Right lobe of liver (tissue), 6 donors: Measurements from ENCODE around the gene POMC. TPM values are rescaled to one million over a fixed set of nuclear protein-coding genes. Genes with fewer than 3 reads are reported as not detected.

Source experiments
- ATAC-seq, 4 donors: fragments of 200-7000 bp; cut with Tn5 transposase; one replicate each; pipeline ENCODE4 v1.9.1; 2020; ENCODE audit warnings: mild to moderate bottlenecking in 4 of 4, moderate library complexity in 4 of 4
- DNase-seq, 3 donors: peaks; one replicate each; pipeline ENCODE4 v3.0.0-alpha.2; 2020
- H3K27ac ChIP-seq, 3 donors: fragments of 200-600 bp; one replicate each; pipeline ENCODE4 v1.8.0; 2022
- H3K27me3 ChIP-seq, 2 donors: fragments of 200-600 bp; one replicate each; pipeline ENCODE4 v1.8.0; 2022
- H3K36me3 ChIP-seq, 4 donors: fragments of 200-600 bp; sonication (generic) in 1 of 4; one replicate each; pipeline versions ENCODE4 v1.5.1 to v1.8.0; 2017 to 2022; ENCODE audit warnings: control low read depth in 1 of 4
- H3K4me1 ChIP-seq, 4 donors: fragments of 200-600 bp; sonication (generic) in 1 of 4; one replicate each; pipeline versions ENCODE4 v1.5.1 to v1.8.0; 2017 to 2022; ENCODE audit warnings: control low read depth in 1 of 4
- H3K4me3 ChIP-seq, 3 donors: fragments of 200-600 bp; one replicate each; pipeline ENCODE4 v1.8.0; 2022
- H3K9me3 ChIP-seq, 4 donors: fragments of 200-600 bp; sonication (generic) in 1 of 4; one replicate each; pipeline versions ENCODE4 v1.5.1 to v1.8.0; 2017 to 2022; ENCODE audit warnings: control low read depth in 1 of 4
- CTCF ChIP-seq, 4 donors: fragments of 200-600 bp in 3 of 4; fragments of 450-650 bp in 1 of 4; IDR thresholded peaks; one replicate each; pipeline versions ENCODE4 v1.5.1 to v1.8.0; 2016 to 2022; ENCODE audit warnings: antibody characterized with exemption in 4 of 4, mild to moderate bottlenecking in 2 of 4
- POLR2A ChIP-seq: fragments of 450-650 bp; IDR thresholded peaks from one replicate; pipeline ENCODE4 v1.6.1; 2017; ENCODE audit warnings: antibody characterized with exemption, mild to moderate bottlenecking
- WGBS: methylation state at CpG from one replicate; pipeline ENCODE4 v1.1.6; 2018; ENCODE audit warnings: low coverage, low lambda C conversion rate; ENCODE audit not compliant: insufficient coverage; ENCODE audit errors: missing lambda C conversion rate; 5-methylcytosine and 5-hydroxymethylcytosine counted together
- intact Hi-C, 2 donors: fragments of 100-400 bp; cut with DNase I; formaldehyde crosslinking; loops; one replicate each; pipeline versions ENCODE4 v1.11.2 to v1.14.1; 2022
- total RNA-seq, 6 experiments: library from RNA; depleted of rRNA in 2 of 6; stranded (reverse); fragments of >200 nt in 2 of 6; fragmentation: NEBNext Ultra II Directional in 3 of 6; extraction: Animal tissue kit (Norgen Biotek cat#: 25700) in 3 of 6; gene quantifications; one replicate each; pipeline versions ENCODE4 v1.1.0 to v1.2.4, GENCODE V29; 2016 to 2023
- donor health status: DM: no; HTN: yes; CAD: no.
- donor health status: DM: no; HTN: no; CAD: no.
- donor health status: DM: no; HTN: no; CAD: no.
- donor health status: DM: no; HTN: yes; CAD: no.
- donor health status: DM: no; HTN: yes; CAD: no.

POMC gene
- total RNA-seq, 6 experiments from 2014 or later: 0.30 to 1.6 (median 0.57) TPM

GRCh38 chr2:25176541-25177181 is 8.3 kb upstream of the POMC start:
- 85% methylated on average over 3 of the region's 5 CpGs for WGBS
- no peak for ATAC-seq
- no peak for DNase-seq
- TF ChIP-seq CTCF (IDR thresholded peaks at IDR 0.05) (no peak), POLR2A (no peak)
- no peak overlapping the region for H3K27ac ChIP-seq
- no peaks in the 10 kb centered on the region for H3K9me3 ChIP-seq
- no peaks in the 10 kb centered on the region for H3K27me3 ChIP-seq
- no peaks in the 10 kb centered on the region for H3K36me3 ChIP-seq
- intact Hi-C loops: no loop called here
- H3K4me1 ChIP-seq: no peaks in the 10 kb centered on the region
- no peak overlapping the region for H3K4me3 ChIP-seq

GRCh38 chr2:25176138-25176537 is 7.8 kb upstream of the POMC start:
- ATAC-seq (no peak), DNase-seq (no peak)
- Histone ChIP-seq H3K36me3 (no peaks in the 10 kb centered on the region), H3K4me1 (no peaks in the 10 kb centered on the region), H3K9me3 (no peaks in the 10 kb centered on the region), H3K27ac (no peak overlapping the region), H3K4me3 (no peak overlapping the region), H3K27me3 (no peaks in the 10 kb centered on the region)
- intact Hi-C loops: no loop called here
- 57% methylated on average over 6 of the region's 6 CpGs for WGBS
- no peak for TF ChIP-seq POLR2A
- TF ChIP-seq CTCF (IDR thresholded peaks at IDR 0.05): no peak

- Histone ChIP-seq H3K4me3 (no peak overlapping the region), H3K36me3 (no peaks in the 10 kb centered on the region), H3K9me3 (no peaks in the 10 kb centered on the region), H3K27me3 (no peaks in the 10 kb centered on the region), H3K4me1 (no peaks in the 10 kb centered on the region), H3K27ac (no peak overlapping the region)
- TF ChIP-seq CTCF (IDR thresholded peaks at IDR 0.05) (no peak), POLR2A (no peak)
- intact Hi-C loops: no loop called here
- ATAC-seq: no peak
- WGBS: 79% methylated on average over 3 of the region's 6 CpGs
- DNase-seq: no peak
Measured at GRCh38 chr2:25174192-25174861, 5.9 kb upstream of the POMC start.

- no peaks in the 10 kb centered on the region for H3K27me3 ChIP-seq
- intact Hi-C loops: no loop called here
- H3K27ac ChIP-seq: no peak overlapping the region
- H3K4me3 ChIP-seq: no peak overlapping the region
- ATAC-seq: no peak
- no peaks in the 10 kb centered on the region for H3K36me3 ChIP-seq
- H3K4me1 ChIP-seq: peaks cover 0 to under 1% (median 0%) of the 10 kb centered on the region in 4 donors
- TF ChIP-seq CTCF (IDR thresholded peaks at IDR 0.05) (no peak), POLR2A (no peak)
- no peak for DNase-seq
- WGBS: 50% methylated on average over 3 of the region's 5 CpGs
- no peaks in the 10 kb centered on the region for H3K9me3 ChIP-seq
Measured at GRCh38 chr2:25173719-25174118, 5.3 kb upstream of the POMC start.
